HepG2 (cell line): ENCODE results near the gene DNASE1. TPM values are rescaled to one million over a fixed set of nuclear protein-coding genes. Genes with fewer than 3 reads are reported as not detected.
A peak's percentile ranks its signal among the peaks of the same experiment; 100 is the strongest.

Experiments
- ARID5B ChIP-seq: IDR thresholded peaks from 2 replicates; pipeline ENCODE4 v1.4.0; 2020; ENCODE audit warnings: mild to moderate bottlenecking, missing genetic modification reagents
- ATF1 ChIP-seq: IDR thresholded peaks from 2 replicates; pipeline ENCODE4 v1.6.1; 2016; ENCODE audit warnings: mild to moderate bottlenecking, control low read depth
- ATF4 ChIP-seq, 2 experiments: fragments of 450-650 bp in 1 of 2; sonication (generic) in 1 of 2; formaldehyde crosslinking; IDR thresholded peaks; 2 replicates each; pipeline versions ENCODE4 v1.5.0 to v1.8.0; 2020 to 2022; ENCODE audit warnings: mild to moderate bottlenecking in 1 of 2, missing genetic modification reagents in 1 of 2
- DR1 ChIP-seq: sonication (generic); formaldehyde crosslinking; IDR thresholded peaks from 2 replicates; pipeline ENCODE4 v1.8.0; 2021; ENCODE audit warnings: mild to moderate bottlenecking, missing genetic modification reagents, inconsistent platforms
- ELF4 ChIP-seq: sonication (generic); formaldehyde crosslinking; IDR thresholded peaks from 2 replicates; pipeline ENCODE4 v1.5.0; 2020; ENCODE audit warnings: missing genetic modification reagents, mild to moderate bottlenecking, moderate library complexity, borderline replicate concordance
- MTF2 ChIP-seq: sonication (generic); formaldehyde crosslinking; IDR thresholded peaks from 2 replicates; pipeline ENCODE4 v1.5.0; 2020; ENCODE audit warnings: missing genetic modification reagents, borderline replicate concordance
- NFE2 ChIP-seq: sonication (generic); formaldehyde crosslinking; IDR thresholded peaks from 2 replicates; pipeline ENCODE4 v1.4.0; 2020; ENCODE audit warnings: missing genetic modification reagents
- NFE2L2 ChIP-seq: fragments of 150-350 bp; IDR thresholded peaks from 2 replicates; pipeline ENCODE4 v1.6.1; 2014; ENCODE audit warnings: low read length
- NR2F1 ChIP-seq, 2 experiments: fragments of 450-650 bp in 1 of 2; formaldehyde crosslinking in 1 of 2; IDR thresholded peaks; 2 replicates each; pipeline versions ENCODE4 v1.5.0 to v1.6.1; 2016 to 2020; ENCODE audit warnings: mild to moderate bottlenecking in 1 of 2, missing compliant biosample characterization in 1 of 2, missing genetic modification reagents in 1 of 2, moderate library complexity in 1 of 2
- POLR2A ChIP-seq, 2 experiments: IDR thresholded peaks; 2 replicates each; pipeline ENCODE4 v1.6.1; 2011; ENCODE audit warnings: low read depth in 2 of 2, low read length in 2 of 2, mild to moderate bottlenecking in 1 of 2, moderate library complexity in 1 of 2; ENCODE audit not compliant: insufficient read depth in 1 of 2
- STAG1 ChIP-seq: sonication (generic); formaldehyde crosslinking; IDR thresholded peaks from 2 replicates; pipeline ENCODE4 v1.4.0; 2020; ENCODE audit warnings: missing genetic modification reagents
- TFDP1 ChIP-seq: IDR thresholded peaks from 2 replicates; pipeline ENCODE4 v1.6.1; 2016; ENCODE audit warnings: missing compliant biosample characterization, missing genetic modification reagents, borderline replicate concordance
- THAP11 ChIP-seq: IDR thresholded peaks from 2 replicates; pipeline ENCODE4 v1.6.1; 2016; ENCODE audit warnings: missing biosample characterization, missing genetic modification reagents
- ZBTB39 ChIP-seq: sonication (generic); formaldehyde crosslinking; IDR thresholded peaks from 2 replicates; pipeline ENCODE4 v1.5.0; 2020; ENCODE audit warnings: missing genetic modification reagents
- ZFX ChIP-seq: sonication (generic); formaldehyde crosslinking; IDR thresholded peaks from 2 replicates; pipeline ENCODE4 v1.4.0; 2020; ENCODE audit warnings: mild to moderate bottlenecking, low read depth, missing genetic modification reagents, moderate library complexity
- ZNF382 ChIP-seq: sonication (generic); formaldehyde crosslinking; IDR thresholded peaks from 2 replicates; pipeline ENCODE4 v1.5.0; 2020; ENCODE audit warnings: missing genetic modification reagents, mild to moderate bottlenecking, borderline replicate concordance
- ZNF564 ChIP-seq: sonication (generic); formaldehyde crosslinking; IDR thresholded peaks from 2 replicates; pipeline ENCODE4 v1.8.1; 2023; ENCODE audit warnings: mild to moderate bottlenecking, missing genetic modification reagents
- ZNF770 ChIP-seq: sonication (generic); formaldehyde crosslinking; IDR thresholded peaks from 2 replicates; pipeline ENCODE4 v1.5.0; 2020; ENCODE audit warnings: mild to moderate bottlenecking, missing genetic modification reagents
- ZNF773 ChIP-seq: sonication (generic); formaldehyde crosslinking; IDR thresholded peaks from 2 replicates; pipeline ENCODE4 v1.4.0; 2020; ENCODE audit warnings: missing genetic modification reagents, borderline replicate concordance
- polyA plus RNA-seq, 8 experiments: library from polyadenylated mRNA; depleted of rRNA in 3 of 8; stranded (reverse) in 7 of 8; unstranded in 1 of 8; fragments of >200 nt; fragmentation: Illumina TruSeq in 4 of 8; extraction: Trizol in 4 of 8; gene quantifications; 2 replicates each; pipeline versions ENCODE4 v1.2.1 to v1.2.3, GENCODE V29; 2011 to 2016; ENCODE audit warnings: low read depth in 4 of 8, missing spikeins in 1 of 8, mixed read lengths in 1 of 8; ENCODE audit not compliant: insufficient read depth in 1 of 8
- total RNA-seq, 5 experiments: library from RNA; depleted of rRNA; stranded (reverse); fragments of >200 nt; fragmentation: Illumina TruSeq; extraction: Trizol; gene quantifications; 2 replicates each; pipeline ENCODE4 v1.2.3, GENCODE V29; 2016; ENCODE audit warnings: low read depth in 1 of 5

The DNASE1 gene
- total and polyA plus RNA-seq, 2 of the 13 experiments (the other 11 are each of a cell fraction or from before 2014, with no cell fraction given), result 7.1 to 11.1 TPM

- TF ChIP-seq TFDP1 (no peak), ZNF773 (CRISPR knock-in tag) (no peak), DR1 (no peak), ZNF382 (CRISPR knock-in tag) (no peak), NR2F1 (CRISPR knock-in tag; IDR thresholded peaks at IDR 0.05) (no peak), STAG1 (CRISPR knock-in tag) (no peak), ARID5B (CRISPR knock-in tag) (peak; percentile 26; the same call in 1 of the 2 replicates), THAP11 (CRISPR knock-in tag) (0 out of 2 replicates have a peak, but pooled peaks have one; percentile 14), POLR2A (IDR thresholded peaks at IDR 0.05; ENCODE audit: insufficient read depth in 1 of 2, low read depth in 2 of 2, low read length in 2 of 2) (0 out of 4 replicates have a peak, but pooled peaks of 1 of the 2 experiments have one; percentile 23), ZNF564 (CRISPR knock-in tag) (no peak), ATF1 (no peak), MTF2 (no peak), ATF4 (CRISPR knock-in tag; IDR thresholded peaks at IDR 0.05) (no peak), NFE2 (peak; percentile 74; the same call in 1 of the 2 replicates), ZFX (CRISPR knock-in tag) (no peak), ELF4 (CRISPR knock-in tag) (no peak), ZBTB39 (CRISPR knock-in tag) (no peak), ZNF770 (CRISPR knock-in tag) (peak; percentile 99), NFE2L2 (peak; percentile 61; the same call in 1 of the 2 replicates)
Measured at GRCh38 chr16:3696425-3697218, 42.1 kb downstream of the DNASE1 start (continued).
